Measurements from ENCODE around the gene PIAS1.
"Not testable (repeated sequence)": the region's sequence is repeated elsewhere in the genome, so short reads cannot be mapped to it uniquely, and the experiment has no call there.

The PIAS1 gene

GRCh38 chr15:68234520-68234919 is 180.4 kb downstream of the PIAS1 start:
- not testable (repeated sequence) for DNase-seq (ENCODE audit: low spot score)

DNA sequence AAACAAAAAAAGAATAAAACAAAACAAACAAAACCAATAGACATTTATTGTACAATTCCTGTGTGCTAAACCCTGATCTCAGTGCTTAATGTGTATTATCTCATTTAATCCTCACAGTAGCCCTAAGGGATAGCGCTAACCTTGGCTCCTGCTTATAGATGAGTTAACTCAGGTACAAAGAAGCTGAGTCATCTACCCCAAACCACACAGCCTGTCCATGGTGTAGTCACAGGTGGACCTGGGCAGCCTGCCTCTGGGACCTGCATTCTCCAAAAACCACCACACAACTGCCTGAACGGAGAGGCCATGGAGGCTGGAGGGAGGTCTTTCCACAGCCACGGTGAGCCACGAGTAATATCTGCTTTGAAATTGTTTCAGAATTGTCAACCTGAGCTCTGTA is 180.9 kb downstream of the PIAS1 start:
- no peak for DNase-seq (ENCODE audit: low spot score)

DNA sequence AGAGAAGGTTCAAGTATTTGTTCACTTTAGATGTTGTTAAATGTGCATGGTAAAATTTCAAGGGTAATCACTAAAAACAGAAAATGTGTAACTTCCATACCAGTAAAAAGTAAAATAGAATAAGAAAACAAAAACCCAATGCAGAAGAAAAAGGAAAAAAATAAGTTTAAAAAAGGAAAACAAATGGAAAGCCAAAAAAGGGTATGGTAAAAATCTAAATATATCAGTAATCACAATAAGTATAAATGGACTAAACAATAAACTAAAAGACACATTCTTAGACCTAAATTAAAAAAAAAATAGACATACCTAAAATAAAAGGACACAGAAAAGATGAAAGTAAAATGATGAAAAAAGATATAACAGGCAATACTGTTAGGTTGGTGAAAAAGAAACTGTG is 184.9 kb downstream of the PIAS1 start:
- DNase-seq (ENCODE audit: low spot score): no peak

GRCh38 chr15:68241088-68241935 is 187.2 kb downstream of the PIAS1 start:
- no peak for DNase-seq (ENCODE audit: low spot score)
